Left ventricle myocardium inferior (tissue), 1 donor: ENCODE results near the gene SGMS1. TPM values are rescaled to one million over a fixed set of nuclear protein-coding genes. Genes with fewer than 3 reads are reported as not detected.

ENCODE experiments used
- DNase-seq: peaks from one replicate; pipeline ENCODE4 v3.0.0-alpha.2; 2020
- H3K27ac ChIP-seq: fragments of 200-600 bp; replicated peaks from 2 replicates; pipeline ENCODE4 v1.8.0; 2021
- H3K27me3 ChIP-seq: fragments of 200-600 bp; 2 replicates; pipeline ENCODE4 v1.8.0; 2021; ENCODE audit warnings: low read depth
- H3K36me3 ChIP-seq: fragments of 200-600 bp; 2 replicates; pipeline ENCODE4 v1.8.0; 2021
- H3K4me1 ChIP-seq: fragments of 200-600 bp; 2 replicates; pipeline ENCODE4 v1.8.0; 2021
- H3K4me3 ChIP-seq: fragments of 200-600 bp; 2 replicates; pipeline ENCODE4 v1.8.0; 2021; ENCODE audit warnings: mild to moderate bottlenecking, moderate library complexity
- H3K9me3 ChIP-seq: fragments of 200-600 bp; replicated peaks from 2 replicates; pipeline ENCODE4 v1.8.0; 2021
- intact Hi-C: fragments of 100-400 bp; cut with micrococcal nuclease; formaldehyde crosslinking; loops from one replicate; pipeline ENCODE4 v1.11.0; 2022
- total RNA-seq: library from RNA; stranded (reverse); fragmentation: NEBNext Ultra II Directional; extraction: Animal tissue kit (Norgen Biotek cat#: 25700); gene quantifications from one replicate; pipeline ENCODE4 v1.2.1, GENCODE V29; 2021
- TF ChIP-seq, protein P1 (sequence below): fragments of 200-600 bp; IDR thresholded peaks from 2 replicates; pipeline ENCODE4 v1.8.0; 2021; ENCODE audit warnings: antibody characterized with exemption, mild to moderate bottlenecking, borderline replicate concordance
- donor health status: DM: no; HTN: yes; CAD: no; lungs with severe emphysema.

The SGMS1 gene
- total RNA-seq, 1 donor from 2014 or later = 18.6 TPM

DNA sequence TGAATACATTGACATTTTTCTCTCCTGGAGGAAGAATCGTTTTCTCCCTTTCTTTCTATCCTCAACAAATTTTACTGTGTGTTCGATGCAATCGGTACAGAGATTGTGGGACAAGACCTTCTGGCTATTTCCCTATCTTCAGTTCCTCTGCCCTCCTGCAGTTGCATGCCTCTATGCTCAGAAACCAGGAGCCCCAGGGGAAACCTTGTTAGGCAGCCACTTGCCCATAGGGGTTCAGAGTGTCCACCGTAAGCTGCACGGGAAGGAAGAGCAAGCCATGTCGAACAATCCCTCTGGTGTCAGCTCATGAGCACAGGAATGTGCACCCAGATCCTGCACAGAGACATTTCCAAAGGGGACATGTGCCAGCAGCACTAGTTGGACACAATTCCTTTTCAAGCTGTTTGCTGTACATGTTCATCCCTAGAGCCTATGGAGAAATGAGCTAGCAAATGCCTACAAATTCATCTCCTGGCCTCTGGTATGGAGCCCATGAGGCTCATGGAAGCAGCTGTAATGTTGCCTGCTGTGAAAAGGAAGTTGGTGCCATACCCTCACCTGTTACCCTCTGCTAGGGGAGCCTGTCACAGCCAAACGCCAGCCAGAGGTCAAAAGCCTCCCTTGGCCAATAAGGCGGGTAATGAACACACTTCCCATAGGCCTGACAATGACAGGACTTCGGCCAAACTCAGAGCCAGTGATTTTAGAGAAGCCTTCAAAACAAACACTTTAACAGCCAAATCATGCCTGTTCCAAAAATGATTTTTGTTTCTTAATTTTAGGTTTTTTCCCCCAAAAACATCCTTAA is 336.6 kb downstream of the SGMS1 start:
- no peaks in the 10 kb centered on the region for H3K9me3 ChIP-seq
- H3K36me3 ChIP-seq = no peaks in the 10 kb centered on the region
- TF ChIP-seq, protein P1, sequence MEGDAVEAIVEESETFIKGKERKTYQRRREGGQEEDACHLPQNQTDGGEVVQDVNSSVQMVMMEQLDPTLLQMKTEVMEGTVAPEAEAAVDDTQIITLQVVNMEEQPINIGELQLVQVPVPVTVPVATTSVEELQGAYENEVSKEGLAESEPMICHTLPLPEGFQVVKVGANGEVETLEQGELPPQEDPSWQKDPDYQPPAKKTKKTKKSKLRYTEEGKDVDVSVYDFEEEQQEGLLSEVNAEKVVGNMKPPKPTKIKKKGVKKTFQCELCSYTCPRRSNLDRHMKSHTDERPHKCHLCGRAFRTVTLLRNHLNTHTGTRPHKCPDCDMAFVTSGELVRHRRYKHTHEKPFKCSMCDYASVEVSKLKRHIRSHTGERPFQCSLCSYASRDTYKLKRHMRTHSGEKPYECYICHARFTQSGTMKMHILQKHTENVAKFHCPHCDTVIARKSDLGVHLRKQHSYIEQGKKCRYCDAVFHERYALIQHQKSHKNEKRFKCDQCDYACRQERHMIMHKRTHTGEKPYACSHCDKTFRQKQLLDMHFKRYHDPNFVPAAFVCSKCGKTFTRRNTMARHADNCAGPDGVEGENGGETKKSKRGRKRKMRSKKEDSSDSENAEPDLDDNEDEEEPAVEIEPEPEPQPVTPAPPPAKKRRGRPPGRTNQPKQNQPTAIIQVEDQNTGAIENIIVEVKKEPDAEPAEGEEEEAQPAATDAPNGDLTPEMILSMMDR = no peak
- H3K4me3 ChIP-seq = no peak overlapping the region
- DNase-seq = no peak
- no peaks in the 10 kb centered on the region for H3K4me1 ChIP-seq
- no peak overlapping the region for H3K27ac ChIP-seq
- intact Hi-C loops = no loop called here
- no peaks in the 10 kb centered on the region for H3K27me3 ChIP-seq

DNA sequence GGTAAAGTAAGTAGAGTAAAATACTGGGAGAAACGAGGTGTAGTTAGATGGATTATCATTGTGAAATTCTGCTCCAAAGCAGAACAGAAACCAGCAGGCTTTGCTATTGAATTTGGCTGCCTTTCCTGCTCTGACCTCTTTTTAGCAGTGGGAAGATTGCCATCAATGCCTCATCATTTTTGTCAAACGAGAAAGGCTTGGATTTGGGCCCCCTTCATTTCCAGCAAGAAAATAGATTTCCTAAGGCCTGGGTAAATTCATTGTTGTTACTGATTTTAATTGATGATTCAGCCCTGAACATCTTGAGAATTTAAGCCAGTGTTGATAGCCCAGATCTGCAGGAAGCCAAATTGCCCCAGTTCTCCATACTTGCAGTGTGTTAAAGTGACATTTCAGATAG is 337.2 kb downstream of the SGMS1 start:
- H3K9me3 ChIP-seq = no peaks in the 10 kb centered on the region
- DNase-seq = no peak
- no peaks in the 10 kb centered on the region for H3K27me3 ChIP-seq
- H3K4me1 ChIP-seq = no peaks in the 10 kb centered on the region
- intact Hi-C loops = no loop called here
- H3K27ac ChIP-seq = no peak overlapping the region
- no peak overlapping the region for H3K4me3 ChIP-seq
- H3K36me3 ChIP-seq = no peaks in the 10 kb centered on the region
- TF ChIP-seq, protein P1 = no peak

DNA sequence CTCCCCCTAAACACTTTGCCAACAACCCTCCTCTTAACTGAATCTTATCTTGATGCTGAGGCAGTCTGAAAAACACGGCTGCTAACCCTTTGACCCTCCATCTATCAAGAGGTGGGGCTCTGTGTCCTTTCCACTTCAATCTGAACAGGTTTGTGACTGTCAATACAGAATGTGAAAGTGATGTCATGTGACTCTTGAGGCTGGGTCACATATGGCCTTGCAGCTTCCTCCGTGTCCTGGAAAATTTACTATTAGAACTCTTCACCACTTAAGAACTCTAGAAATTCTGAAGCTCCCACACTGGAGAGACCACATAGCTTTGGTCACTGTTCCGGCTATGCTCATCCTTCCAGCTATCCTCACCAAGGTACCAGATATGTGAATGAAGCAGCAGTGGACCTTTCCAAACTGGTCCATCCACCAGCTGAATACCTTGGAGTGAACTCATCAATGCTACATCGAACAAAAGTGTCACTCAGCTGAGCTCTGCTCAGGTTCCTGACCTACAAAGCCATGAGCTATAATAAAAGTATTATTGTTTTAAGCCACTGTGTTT is 341.7 kb downstream of the SGMS1 start:
- no peaks in the 10 kb centered on the region for H3K9me3 ChIP-seq
- H3K27me3 ChIP-seq = peaks cover 20% of the 10 kb centered on the region
- H3K4me3 ChIP-seq = no peak overlapping the region
- TF ChIP-seq, protein P1 = no peak
- H3K27ac ChIP-seq = no peak overlapping the region
- no peak for DNase-seq
- no peaks in the 10 kb centered on the region for H3K36me3 ChIP-seq
- intact Hi-C loops = no loop called here
- H3K4me1 ChIP-seq = no peaks in the 10 kb centered on the region

DNA sequence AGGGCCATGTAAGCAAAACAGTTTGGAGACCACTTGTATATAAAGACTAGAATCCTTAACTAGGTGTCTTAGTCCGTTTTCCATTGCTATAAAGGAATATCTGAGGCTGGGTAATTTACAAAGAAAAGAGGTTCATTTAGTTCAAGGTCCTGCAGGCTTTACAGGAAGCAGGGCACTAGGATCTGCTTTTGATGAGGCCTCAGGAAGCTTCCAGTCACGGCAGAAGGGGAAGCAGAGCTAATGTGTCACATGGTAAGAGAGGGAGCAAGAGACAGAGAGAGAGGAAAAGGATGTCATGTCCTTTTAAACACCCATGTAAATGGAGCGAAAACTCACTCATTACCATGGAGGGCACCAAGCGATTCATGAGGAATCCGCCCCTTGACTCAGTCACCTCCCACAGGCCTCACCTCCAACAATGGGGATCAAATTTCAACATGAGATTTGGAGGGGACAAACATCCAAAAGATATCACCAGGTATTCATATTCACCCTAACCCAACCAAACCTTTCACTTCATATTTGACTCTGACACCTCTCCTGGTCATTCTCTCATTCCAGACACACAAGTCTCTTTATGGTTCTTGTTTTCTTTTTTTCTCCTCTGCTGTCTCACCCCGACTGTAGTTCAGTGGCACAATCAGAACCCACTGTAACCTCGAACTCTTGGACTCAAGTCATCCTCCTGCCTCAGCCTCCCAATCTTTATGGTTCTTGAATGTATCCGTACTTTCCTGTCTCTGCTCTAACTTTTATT is 342.4 kb downstream of the SGMS1 start:
- TF ChIP-seq, protein P1 = no peak
- Histone ChIP-seq H3K27ac (no peak overlapping the region), H3K4me1 (no peaks in the 10 kb centered on the region), H3K36me3 (no peaks in the 10 kb centered on the region), H3K9me3 (no peaks in the 10 kb centered on the region), H3K27me3 (peaks cover 26% of the 10 kb centered on the region), H3K4me3 (no peak overlapping the region)
- intact Hi-C loops = no loop called here
- no peak for DNase-seq

DNA sequence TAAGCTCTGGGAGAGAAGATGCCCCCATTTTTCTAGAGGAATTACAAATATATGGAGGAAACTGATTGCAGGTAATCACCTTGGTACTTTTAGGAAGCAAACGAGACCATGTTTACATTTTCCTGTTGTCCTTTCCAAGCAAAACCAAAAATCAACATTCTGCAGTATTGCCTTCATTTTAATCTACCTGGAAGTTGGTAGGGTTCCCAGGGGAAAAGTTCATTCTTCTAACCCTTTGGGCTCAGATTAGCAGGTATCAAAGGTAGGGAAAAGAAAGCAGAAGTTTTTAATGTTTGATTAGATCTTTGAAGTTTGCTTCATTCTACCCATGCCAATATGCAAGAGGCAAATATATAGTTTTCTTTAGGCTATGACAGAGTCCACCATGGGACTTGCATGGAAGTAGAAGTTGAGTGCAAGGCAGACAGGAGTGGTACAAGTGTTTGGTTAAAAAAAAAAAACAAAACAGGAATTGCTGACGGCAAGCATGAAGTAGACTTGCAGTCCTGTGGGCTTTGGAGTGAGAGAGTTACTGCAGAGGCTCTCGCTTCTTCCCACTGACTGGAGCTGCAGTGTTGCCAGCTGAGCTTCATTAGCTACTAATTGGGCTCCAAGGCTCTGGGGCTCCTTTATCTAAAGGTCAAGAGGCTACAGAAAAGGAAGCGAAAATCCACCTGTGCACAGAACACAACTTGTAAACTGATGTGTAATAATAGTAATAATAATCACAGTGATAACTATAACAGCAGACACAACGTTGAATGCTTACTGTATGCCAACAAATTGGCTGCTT is 343.5 kb downstream of the SGMS1 start:
- Histone ChIP-seq H3K4me1 (no peaks in the 10 kb centered on the region), H3K27ac (no peak overlapping the region), H3K4me3 (no peak overlapping the region), H3K36me3 (no peaks in the 10 kb centered on the region), H3K9me3 (no peaks in the 10 kb centered on the region), H3K27me3 (peaks cover 31% of the 10 kb centered on the region)
- intact Hi-C loops = no loop called here
- DNase-seq = no peak
- TF ChIP-seq, protein P1 = no peak
